ENCODE measurements around the gene CSNK2A1.

Gene CSNK2A1

DNA sequence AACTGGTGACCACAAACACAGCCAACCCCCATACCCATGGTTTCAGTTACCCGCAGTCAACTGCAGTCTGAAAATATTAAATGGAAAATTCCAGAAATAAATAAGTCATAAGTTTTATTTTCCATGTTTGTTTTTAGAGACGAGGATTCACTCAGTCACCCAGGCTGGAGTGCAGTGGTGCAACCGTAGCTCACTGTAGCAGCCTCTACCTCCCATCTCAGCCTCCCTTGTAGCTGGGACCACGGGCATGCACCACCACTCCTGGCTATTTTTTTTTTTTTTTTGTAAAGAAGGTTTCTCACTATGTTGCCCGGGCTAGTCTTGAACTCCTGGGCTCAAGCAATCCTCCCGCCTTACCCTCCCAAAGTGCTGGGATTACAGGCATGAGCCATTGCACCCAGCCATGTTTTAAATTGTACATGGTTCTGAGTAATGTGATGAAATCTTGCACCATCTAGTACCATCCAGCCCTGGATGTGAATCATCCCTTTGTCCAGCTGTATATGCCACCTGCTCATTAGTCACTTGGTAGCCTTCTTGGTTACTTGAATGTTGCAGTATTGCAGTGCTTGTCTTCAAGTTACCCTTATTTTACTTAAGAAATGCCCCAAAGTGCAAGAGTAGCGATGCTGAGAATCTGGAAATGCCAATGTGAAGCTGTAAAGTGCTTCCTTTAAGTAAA lies 14.5 kb downstream of the CSNK2A1 start:
- no peak for TF ChIP-seq POLR2AphosphoS5 (IDR thresholded peaks at IDR 0.05; ENCODE audit: low read depth, low read length)
- TF ChIP-seq TAF1 (IDR thresholded peaks at IDR 0.05; ENCODE audit: borderline replicate concordance, insufficient read depth, low read length), result no peak
- TF ChIP-seq, protein P1, sequence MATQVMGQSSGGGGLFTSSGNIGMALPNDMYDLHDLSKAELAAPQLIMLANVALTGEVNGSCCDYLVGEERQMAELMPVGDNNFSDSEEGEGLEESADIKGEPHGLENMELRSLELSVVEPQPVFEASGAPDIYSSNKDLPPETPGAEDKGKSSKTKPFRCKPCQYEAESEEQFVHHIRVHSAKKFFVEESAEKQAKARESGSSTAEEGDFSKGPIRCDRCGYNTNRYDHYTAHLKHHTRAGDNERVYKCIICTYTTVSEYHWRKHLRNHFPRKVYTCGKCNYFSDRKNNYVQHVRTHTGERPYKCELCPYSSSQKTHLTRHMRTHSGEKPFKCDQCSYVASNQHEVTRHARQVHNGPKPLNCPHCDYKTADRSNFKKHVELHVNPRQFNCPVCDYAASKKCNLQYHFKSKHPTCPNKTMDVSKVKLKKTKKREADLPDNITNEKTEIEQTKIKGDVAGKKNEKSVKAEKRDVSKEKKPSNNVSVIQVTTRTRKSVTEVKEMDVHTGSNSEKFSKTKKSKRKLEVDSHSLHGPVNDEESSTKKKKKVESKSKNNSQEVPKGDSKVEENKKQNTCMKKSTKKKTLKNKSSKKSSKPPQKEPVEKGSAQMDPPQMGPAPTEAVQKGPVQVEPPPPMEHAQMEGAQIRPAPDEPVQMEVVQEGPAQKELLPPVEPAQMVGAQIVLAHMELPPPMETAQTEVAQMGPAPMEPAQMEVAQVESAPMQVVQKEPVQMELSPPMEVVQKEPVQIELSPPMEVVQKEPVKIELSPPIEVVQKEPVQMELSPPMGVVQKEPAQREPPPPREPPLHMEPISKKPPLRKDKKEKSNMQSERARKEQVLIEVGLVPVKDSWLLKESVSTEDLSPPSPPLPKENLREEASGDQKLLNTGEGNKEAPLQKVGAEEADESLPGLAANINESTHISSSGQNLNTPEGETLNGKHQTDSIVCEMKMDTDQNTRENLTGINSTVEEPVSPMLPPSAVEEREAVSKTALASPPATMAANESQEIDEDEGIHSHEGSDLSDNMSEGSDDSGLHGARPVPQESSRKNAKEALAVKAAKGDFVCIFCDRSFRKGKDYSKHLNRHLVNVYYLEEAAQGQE (IDR thresholded peaks at IDR 0.05; ENCODE audit: insufficient read depth in 1 of 2, low read depth in 2 of 2, low read length in 2 of 2), result no peak
- no peak for TF ChIP-seq FOXP2 (optimal IDR thresholded peaks at IDR 0.05; ENCODE audit: borderline replicate concordance, extremely low read depth, extremely low read length, insufficient read depth)

DNA sequence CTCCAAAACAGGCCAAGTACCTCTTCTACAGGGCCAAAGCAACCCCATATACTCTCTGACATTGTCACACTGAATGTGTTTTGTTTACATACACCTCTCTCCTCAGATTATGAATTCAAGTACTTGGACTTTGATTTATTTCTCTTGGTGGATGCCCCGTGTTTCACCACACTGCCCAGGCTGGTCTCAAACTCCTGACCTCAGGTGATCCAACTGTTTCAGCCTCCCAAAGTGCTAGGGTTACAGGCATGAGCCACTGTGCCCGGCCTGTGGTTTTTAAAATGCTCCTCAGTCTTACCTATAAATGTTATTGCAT lies 16.1 kb downstream of the CSNK2A1 start:
- TF ChIP-seq TAF1 (IDR thresholded peaks at IDR 0.05; ENCODE audit: borderline replicate concordance, insufficient read depth, low read length), result no peak
- TF ChIP-seq FOXP2 (optimal IDR thresholded peaks at IDR 0.05; ENCODE audit: borderline replicate concordance, extremely low read depth, extremely low read length, insufficient read depth), result no peak
- TF ChIP-seq SIN3A (IDR thresholded peaks at IDR 0.05; ENCODE audit: borderline replicate concordance, insufficient read depth, low read length), result no peak
- no peak for TF ChIP-seq POLR2AphosphoS5 (IDR thresholded peaks at IDR 0.05; ENCODE audit: low read depth, low read length)
- TF ChIP-seq, protein P1 (IDR thresholded peaks at IDR 0.05; ENCODE audit: insufficient read depth in 1 of 2, low read depth in 2 of 2, low read length in 2 of 2), result no peak

DNA sequence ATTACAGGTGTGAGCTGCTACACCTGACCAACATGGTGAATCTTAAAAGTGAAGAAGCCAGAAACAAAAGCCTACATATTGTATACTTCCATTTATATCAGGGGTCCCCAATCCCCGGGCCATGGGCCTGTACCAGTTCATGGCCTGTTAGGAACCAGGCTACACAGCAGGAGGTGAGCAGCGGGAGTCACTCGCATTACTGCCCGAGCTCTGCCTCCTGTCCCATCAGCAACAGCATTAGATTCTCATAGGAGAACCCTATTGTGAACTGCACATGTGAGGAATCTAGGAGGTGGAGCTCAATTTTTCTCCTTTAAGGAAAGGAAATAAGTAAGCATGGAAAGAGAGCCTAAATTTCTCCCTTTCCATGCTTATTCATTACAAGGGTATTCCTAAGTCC lies 21.7 kb downstream of the CSNK2A1 start:
- TF ChIP-seq FOXP2 (optimal IDR thresholded peaks at IDR 0.05; ENCODE audit: borderline replicate concordance, extremely low read depth, extremely low read length, insufficient read depth), result no peak
- TF ChIP-seq, protein P1 (IDR thresholded peaks at IDR 0.05; ENCODE audit: insufficient read depth in 1 of 2, low read depth in 2 of 2, low read length in 2 of 2), result no peak
- no peak for TF ChIP-seq SIN3A (IDR thresholded peaks at IDR 0.05; ENCODE audit: borderline replicate concordance, insufficient read depth, low read length)
- TF ChIP-seq POLR2AphosphoS5 (IDR thresholded peaks at IDR 0.05; ENCODE audit: low read depth, low read length), result no peak
- TF ChIP-seq TAF1 (IDR thresholded peaks at IDR 0.05; ENCODE audit: borderline replicate concordance, insufficient read depth, low read length), result no peak

DNA sequence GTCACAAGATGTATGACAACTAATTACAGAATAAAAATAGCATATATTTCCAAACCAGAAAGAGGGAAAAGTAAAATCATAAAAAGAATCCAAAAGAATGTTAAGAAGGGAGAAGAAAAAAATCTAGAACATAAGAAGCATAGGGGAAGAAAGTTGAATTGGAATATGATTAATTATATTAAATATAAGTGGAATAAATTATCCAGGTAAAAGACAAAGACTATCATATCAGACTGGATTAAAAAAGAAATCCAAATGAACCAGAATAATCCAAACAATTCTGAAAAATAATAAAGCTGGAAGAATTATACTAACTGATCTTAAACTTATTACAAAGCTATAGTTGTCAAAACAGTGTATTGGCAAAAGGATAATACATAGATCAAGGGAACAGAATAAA lies 23.6 kb downstream of the CSNK2A1 start:
- no peak for TF ChIP-seq POLR2AphosphoS5 (IDR thresholded peaks at IDR 0.05; ENCODE audit: low read depth, low read length)
- no peak for TF ChIP-seq SIN3A (IDR thresholded peaks at IDR 0.05; ENCODE audit: borderline replicate concordance, insufficient read depth, low read length)
- TF ChIP-seq, protein P1 (IDR thresholded peaks at IDR 0.05; ENCODE audit: insufficient read depth in 1 of 2, low read depth in 2 of 2, low read length in 2 of 2), result no peak
- TF ChIP-seq FOXP2 (optimal IDR thresholded peaks at IDR 0.05; ENCODE audit: borderline replicate concordance, extremely low read depth, extremely low read length, insufficient read depth), result no peak
- no peak for TF ChIP-seq TAF1 (IDR thresholded peaks at IDR 0.05; ENCODE audit: borderline replicate concordance, insufficient read depth, low read length)

DNA sequence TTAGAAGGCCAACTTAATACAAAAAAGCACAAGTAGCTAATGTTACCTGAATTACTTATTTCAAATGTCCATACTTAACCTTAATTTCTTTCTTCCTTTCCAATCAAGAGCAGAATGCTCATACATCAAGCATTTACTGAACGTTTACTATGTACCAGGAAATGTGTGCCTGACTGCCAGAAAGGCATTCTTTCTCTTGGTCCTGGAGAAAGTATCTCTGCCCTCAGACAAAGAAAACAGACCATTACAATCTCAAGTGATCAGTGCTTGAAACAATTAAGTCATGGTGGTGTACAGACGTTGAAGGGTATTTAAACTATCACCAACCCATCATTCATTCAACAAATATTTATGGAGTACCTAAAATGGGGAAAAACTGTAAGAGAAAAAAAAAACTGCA lies 26.4 kb downstream of the CSNK2A1 start:
- TF ChIP-seq, protein P1 (IDR thresholded peaks at IDR 0.05; ENCODE audit: insufficient read depth in 1 of 2, low read depth in 2 of 2, low read length in 2 of 2), result no peak
- TF ChIP-seq POLR2AphosphoS5 (IDR thresholded peaks at IDR 0.05; ENCODE audit: low read depth, low read length), result no peak
- no peak for TF ChIP-seq SIN3A (IDR thresholded peaks at IDR 0.05; ENCODE audit: borderline replicate concordance, insufficient read depth, low read length)
- TF ChIP-seq FOXP2 (optimal IDR thresholded peaks at IDR 0.05; ENCODE audit: borderline replicate concordance, extremely low read depth, extremely low read length, insufficient read depth), result no peak
- TF ChIP-seq TAF1 (IDR thresholded peaks at IDR 0.05; ENCODE audit: borderline replicate concordance, insufficient read depth, low read length), result no peak

Data from PFSK-1 (cell line).